ENCODE measurements around the gene NDUFB3.
"Not testable (repeated sequence)": the region's sequence is repeated elsewhere in the genome, so short reads cannot be mapped to it uniquely, and the experiment has no call there.

NDUFB3 gene

GRCh38 chr2:201071479-201072200 is at the start of gene NDUFB3, which contains the start of gene HYCC2:
Gene NDUFB3 (plus strand): TSS chr2:201072001. CDS start chr2:201078883, 6,882 bp downstream.
Gene HYCC2 (minus strand): TSS chr2:201071671. CDS start chr2:201024009, 47,662 bp downstream.
- peak; percentile 87 for DNase-seq

- DNase-seq: no peak
These were observed 47.3 kb upstream of the NDUFB3 start for GRCh38 chr2:201024518-201024917.

GRCh38 chr2:201034355-201034754 is 37.4 kb upstream of the NDUFB3 start:
- DNase-seq: not testable (repeated sequence)

GRCh38 chr2:201038361-201038760 is 33.4 kb upstream of the NDUFB3 start:
- not testable (repeated sequence) for DNase-seq

DNA sequence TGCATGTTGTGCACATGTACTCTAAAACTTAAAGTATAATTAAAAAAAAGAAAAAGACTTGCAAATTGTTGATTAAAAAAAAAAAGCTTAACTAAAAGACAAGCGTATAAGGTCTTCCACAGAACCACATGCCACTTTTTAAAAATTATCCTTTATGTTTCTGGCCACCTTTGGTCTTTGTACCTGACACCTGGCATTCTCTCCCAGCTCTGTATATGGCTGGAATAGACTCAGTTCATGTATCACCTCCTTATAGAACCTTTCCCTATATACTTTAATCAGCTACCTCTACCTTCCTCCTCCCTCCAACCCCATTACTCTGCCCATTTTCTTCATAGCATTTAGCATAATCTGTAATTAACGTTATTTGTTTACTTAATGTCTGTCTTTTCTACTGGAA is 32.9 kb upstream of the NDUFB3 start:
- no peak for DNase-seq

GRCh38 chr2:201040867-201041628 is 30.8 kb upstream of the NDUFB3 start:
- no peak for DNase-seq

- DNase-seq: not testable (repeated sequence)
These were observed 29.4 kb upstream of the NDUFB3 start for GRCh38 chr2:201042451-201042850.

DNA sequence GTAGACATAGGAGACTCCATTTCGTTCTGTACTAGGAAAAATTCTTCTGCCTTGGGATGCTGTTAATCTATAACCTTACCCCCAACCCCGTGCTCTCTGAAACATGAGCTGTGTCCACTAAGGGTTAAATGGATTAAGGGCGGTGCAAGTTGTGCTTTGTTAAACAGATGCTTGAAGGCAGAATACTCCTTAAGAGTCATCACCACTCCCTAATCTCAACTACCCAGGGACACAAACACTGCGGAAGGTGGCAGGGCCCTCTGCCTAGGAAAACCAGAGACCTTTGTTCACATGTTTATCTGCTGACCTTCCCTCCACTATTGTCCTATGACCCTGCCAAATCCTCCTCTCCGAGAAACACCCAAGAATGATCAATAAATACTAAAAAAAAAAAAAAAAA is 28.8 kb upstream of the NDUFB3 start:
- not testable (repeated sequence) for DNase-seq

- DNase-seq: no peak
These were observed 24.9 kb upstream of the NDUFB3 start for GRCh38 chr2:201046881-201047280.

DNA sequence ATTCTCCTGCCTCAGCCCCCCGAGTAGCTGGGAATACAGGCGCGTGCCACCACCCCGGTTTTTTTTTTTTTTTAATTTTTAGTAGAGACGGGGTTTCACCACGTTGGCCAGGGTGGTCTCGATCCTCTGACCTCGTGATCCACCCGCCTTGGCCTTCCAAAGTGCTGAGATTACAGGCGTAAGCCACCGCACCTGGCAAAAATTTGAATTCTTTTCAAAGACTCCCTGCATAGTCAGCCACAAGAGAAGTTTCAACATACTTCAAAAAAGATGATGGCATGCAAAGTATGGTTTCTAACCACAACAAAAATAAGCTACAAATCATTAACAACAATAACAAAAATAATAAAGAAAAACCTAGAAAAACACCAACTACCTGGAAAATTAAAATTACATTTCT is 22.3 kb upstream of the NDUFB3 start:
- DNase-seq: no peak

- DNase-seq: no peak
These were observed 14.7 kb upstream of the NDUFB3 start for GRCh38 chr2:201057087-201057521.

DNA sequence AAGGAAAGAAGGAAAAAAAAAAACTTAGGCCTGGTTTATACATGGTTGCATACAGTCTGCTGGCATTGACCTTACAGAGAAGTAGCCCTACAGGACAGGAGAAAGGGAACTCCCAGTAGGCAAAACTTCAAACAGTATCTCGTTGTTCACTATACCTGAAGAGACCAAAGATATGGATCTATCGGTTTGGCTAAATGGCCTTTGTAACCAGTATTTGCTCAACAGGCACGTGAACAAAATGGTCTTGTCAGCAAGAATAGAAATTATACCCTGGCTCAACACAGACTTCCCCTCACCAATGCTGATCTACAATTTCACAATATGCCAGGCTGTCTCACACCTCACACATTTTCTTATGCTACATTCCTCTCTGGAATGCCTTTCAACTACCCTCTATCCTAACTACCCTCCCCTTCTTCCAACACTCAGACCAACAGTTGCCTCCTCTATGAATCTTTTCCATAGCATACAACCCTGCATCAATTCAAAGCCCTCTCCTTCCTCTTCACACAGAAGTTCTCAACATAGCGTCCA is 14.0 kb upstream of the NDUFB3 start:
- no peak for DNase-seq

GRCh38 chr2:201058914-201059313 is 12.9 kb upstream of the NDUFB3 start:
- no peak for DNase-seq

- DNase-seq: no peak
These were observed 11.6 kb upstream of the NDUFB3 start for GRCh38 chr2:201059961-201060755.

DNA sequence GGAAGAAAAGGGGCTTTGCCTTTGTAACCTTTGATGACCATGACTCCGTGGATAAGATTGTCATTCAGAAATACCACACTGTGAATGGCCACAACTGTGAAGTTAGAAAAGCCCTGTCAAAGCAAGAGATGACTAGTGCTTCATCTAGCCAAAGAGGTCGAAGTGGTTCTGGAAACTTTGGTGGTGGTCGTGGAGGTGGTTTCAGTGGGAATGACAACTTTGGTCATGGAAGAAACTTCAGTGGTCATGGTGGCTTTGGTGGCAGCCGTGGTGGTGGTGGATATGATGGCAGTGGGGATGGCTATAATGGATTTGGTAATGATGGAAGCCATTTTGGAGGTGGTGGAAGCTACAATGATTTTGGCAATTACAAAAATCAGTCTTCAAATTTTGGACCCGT is 8.3 kb upstream of the NDUFB3 start:
- DNase-seq: peak; percentile 33 to 46

- DNase-seq: no peak
These were observed 6.9 kb upstream of the NDUFB3 start for GRCh38 chr2:201064797-201065329.

DNA sequence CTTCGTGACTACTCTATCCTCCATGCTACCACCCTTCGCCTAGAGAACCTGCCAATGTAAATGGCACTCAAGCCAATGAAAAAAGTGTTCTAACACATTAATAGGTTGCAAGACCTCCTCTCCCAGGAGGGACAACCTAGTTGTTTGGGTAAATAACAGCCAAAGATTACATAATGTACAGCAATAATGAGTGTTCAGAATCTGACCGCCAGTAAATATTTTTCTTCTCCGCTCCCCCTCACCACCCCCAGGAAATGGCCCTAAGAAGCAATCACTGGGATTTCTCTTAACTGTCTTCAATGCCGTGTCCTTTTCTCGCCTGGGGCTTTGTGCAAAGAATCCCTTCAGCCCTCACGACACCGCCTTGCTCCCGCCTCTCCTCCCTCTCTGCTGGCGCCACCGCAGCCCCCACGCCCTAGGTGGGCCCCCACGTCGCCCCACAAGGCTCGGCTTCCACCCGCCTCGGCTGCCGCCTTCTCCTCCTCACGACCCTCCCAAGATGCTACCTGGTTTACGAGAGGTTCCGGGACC is 788 bp upstream of the NDUFB3 start:
- no peak for DNase-seq

GRCh38 chr2:201072201-201072530 is 365 bp downstream of the NDUFB3 start:
- no peak for DNase-seq

DNA sequence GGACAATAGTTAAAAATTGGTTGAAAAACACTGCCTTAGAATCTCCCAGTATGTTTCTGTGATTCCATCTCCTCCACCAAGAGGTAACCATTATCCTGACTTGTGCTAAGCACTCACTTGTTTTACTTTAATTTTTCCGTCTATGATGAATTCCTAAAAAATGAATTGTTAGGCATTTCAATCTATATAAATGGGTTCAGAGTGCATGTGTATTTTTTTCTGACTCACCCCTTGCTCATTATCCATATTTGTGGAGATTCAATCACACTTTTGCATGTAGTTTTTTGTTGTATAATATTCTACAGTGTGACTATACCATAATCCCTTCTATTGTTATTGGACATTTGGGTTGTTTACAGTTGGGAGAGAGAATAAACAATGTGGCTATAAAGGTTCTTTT is 1.3 kb downstream of the NDUFB3 start:
- no peak for DNase-seq

DNA sequence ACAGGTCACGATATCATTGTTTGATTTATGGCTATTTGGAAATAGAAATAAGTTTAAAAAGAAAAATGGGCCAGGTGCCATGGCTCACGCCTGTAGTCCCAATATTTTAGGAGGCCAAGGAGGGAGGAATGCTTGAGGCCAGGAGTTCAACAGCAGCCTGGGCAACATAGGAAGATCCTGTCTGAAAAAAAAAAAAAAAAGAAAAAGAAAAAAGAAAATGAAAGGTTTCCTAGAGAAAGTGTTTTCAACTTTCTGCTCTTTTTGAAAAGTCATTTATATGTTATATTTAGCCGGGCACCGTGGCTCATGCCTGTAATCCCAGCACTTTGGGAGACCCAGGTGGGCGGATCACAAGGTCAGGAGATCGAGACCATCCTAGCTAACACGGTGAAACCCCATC is 3.2 kb downstream of the NDUFB3 start:
- DNase-seq: no peak

DNA sequence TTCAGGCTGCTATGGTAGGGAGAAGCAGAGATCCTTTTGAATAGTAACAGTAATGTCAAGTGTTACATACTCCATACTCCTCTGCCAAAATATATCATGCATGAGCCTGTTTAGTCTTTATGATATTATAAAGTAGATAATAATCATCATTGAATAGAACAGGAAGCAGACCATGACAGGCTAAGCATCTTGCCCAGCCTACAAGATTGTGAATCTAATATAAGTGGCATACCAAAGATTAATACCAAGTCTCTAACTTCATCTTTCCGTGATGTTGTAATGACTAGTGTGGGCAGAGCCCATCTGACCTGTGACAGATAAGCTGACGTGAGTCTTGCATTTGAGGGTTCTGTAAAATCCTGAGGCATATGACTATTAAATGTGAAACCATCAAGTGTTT is 13.1 kb downstream of the NDUFB3 start:
- no peak for DNase-seq

DNA sequence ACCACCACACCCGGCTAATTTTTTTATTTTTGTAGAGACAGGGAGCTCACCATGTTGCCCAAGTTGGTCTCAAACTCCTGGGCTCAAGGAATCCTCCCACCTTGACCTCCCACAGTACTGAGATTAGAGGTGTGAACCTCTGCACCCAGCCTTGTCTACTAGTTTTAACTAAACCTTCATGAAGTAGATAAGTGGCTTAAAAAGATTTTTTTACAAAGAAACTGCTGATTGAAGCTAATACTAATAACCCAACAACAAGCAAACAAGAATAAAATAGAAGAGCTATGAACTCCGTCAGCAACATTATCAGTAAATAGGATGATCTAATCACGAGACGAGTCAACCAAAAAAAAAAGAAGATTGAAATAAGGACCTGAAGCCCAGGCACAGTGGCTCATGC is 18.8 kb downstream of the NDUFB3 start:
- no peak for DNase-seq

GRCh38 chr2:201093573-201093972 is 21.8 kb downstream of the NDUFB3 start:
- no peak for DNase-seq
